ENCODE results near the gene TCF25. TPM values are rescaled to one million over a fixed set of nuclear protein-coding genes. Genes with fewer than 3 reads are reported as not detected.

TCF25 gene
- total RNA-seq, 1 donor from 2014 or later: 193 TPM

- FAIRE-seq (no peak), DNase-seq (ENCODE audit: low read depth) (peak; percentile 38)
- TF ChIP-seq, protein P1, sequence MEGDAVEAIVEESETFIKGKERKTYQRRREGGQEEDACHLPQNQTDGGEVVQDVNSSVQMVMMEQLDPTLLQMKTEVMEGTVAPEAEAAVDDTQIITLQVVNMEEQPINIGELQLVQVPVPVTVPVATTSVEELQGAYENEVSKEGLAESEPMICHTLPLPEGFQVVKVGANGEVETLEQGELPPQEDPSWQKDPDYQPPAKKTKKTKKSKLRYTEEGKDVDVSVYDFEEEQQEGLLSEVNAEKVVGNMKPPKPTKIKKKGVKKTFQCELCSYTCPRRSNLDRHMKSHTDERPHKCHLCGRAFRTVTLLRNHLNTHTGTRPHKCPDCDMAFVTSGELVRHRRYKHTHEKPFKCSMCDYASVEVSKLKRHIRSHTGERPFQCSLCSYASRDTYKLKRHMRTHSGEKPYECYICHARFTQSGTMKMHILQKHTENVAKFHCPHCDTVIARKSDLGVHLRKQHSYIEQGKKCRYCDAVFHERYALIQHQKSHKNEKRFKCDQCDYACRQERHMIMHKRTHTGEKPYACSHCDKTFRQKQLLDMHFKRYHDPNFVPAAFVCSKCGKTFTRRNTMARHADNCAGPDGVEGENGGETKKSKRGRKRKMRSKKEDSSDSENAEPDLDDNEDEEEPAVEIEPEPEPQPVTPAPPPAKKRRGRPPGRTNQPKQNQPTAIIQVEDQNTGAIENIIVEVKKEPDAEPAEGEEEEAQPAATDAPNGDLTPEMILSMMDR (IDR thresholded peaks at IDR 0.05; ENCODE audit: insufficient read depth, low read depth, low read length): no peak
- TF ChIP-seq EZH2 (IDR thresholded peaks at IDR 0.05; ENCODE audit: insufficient read depth, low read length): no peak
- H3K4me3 Mint-ChIP-seq (ENCODE audit: unreplicated experiment): peak overlapping the region; percentile 52
- peaks cover 9% of the 10 kb centered on the region for H3K36me3 Mint-ChIP-seq (ENCODE audit: low read depth, unreplicated experiment)
- H4K20me1 ChIP-seq (ENCODE audit: insufficient read depth, low read length): no peaks in the 10 kb centered on the region
- H3K27ac Mint-ChIP-seq (ENCODE audit: unreplicated experiment): peak overlapping the region; percentile 22
- no peak overlapping the region for H3K27ac ChIP-seq (ENCODE audit: low read depth, low read length)
- peaks cover 13% of the 10 kb centered on the region for H3K4me1 ChIP-seq (ENCODE audit: insufficient read depth, low read length)
- H3K4me2 ChIP-seq (ENCODE audit: low read length): peak overlapping the region; percentile 13
- no peaks in the 10 kb centered on the region for H3K79me2 ChIP-seq (ENCODE audit: insufficient read depth, low read length)
- no peak overlapping the region for H3K4me3 ChIP-seq (ENCODE audit: insufficient read depth, low read depth, low read length)
- no peaks in the 10 kb centered on the region for H3K36me3 ChIP-seq (ENCODE audit: insufficient read depth, low read length)
- H2AFZ ChIP-seq (ENCODE audit: low read depth, low read length): no peak overlapping the region
- no peak overlapping the region for H3K9ac ChIP-seq (ENCODE audit: low read length)
- peaks cover 13% of the 10 kb centered on the region for H3K4me1 Mint-ChIP-seq (ENCODE audit: low read depth, unreplicated experiment)
- H3K9me3 Mint-ChIP-seq (ENCODE audit: unreplicated experiment): peaks cover 4% of the 10 kb centered on the region
- H3K27me3 ChIP-seq (ENCODE audit: insufficient read depth, low read length): no peaks in the 10 kb centered on the region
- no peaks in the 10 kb centered on the region for H3K27me3 Mint-ChIP-seq (ENCODE audit: low read depth, unreplicated experiment)
- peaks cover 4% of the 10 kb centered on the region for H3K9me3 ChIP-seq (ENCODE audit: insufficient read depth, low read depth, low read length)
These were observed 8.9 kb upstream of the TCF25 start for GRCh38 chr16:89864527-89864820.

GRCh38 chr16:89867918-89868317, 5.5 kb upstream of the TCF25 start:
- H2AFZ ChIP-seq (ENCODE audit: low read depth, low read length): no peak overlapping the region
- H3K27me3 ChIP-seq (ENCODE audit: insufficient read depth, low read length): no peaks in the 10 kb centered on the region
- no peak overlapping the region for H3K27ac Mint-ChIP-seq (ENCODE audit: unreplicated experiment)
- no peak for DNase-seq (ENCODE audit: low read depth)
- peaks cover 3% of the 10 kb centered on the region for H3K79me2 ChIP-seq (ENCODE audit: insufficient read depth, low read length)
- H3K9me3 ChIP-seq (ENCODE audit: insufficient read depth, low read depth, low read length): peaks cover 4% of the 10 kb centered on the region
- H3K36me3 ChIP-seq (ENCODE audit: insufficient read depth, low read length): no peaks in the 10 kb centered on the region
- H3K36me3 Mint-ChIP-seq (ENCODE audit: low read depth, unreplicated experiment): peaks cover 12% of the 10 kb centered on the region
- H4K20me1 ChIP-seq (ENCODE audit: insufficient read depth, low read length): no peaks in the 10 kb centered on the region
- no peak for TF ChIP-seq EZH2 (IDR thresholded peaks at IDR 0.05; ENCODE audit: insufficient read depth, low read length)
- TF ChIP-seq, protein P1 (IDR thresholded peaks at IDR 0.05; ENCODE audit: insufficient read depth, low read depth, low read length): no peak
- H3K4me2 ChIP-seq (ENCODE audit: low read length): no peak overlapping the region
- peaks cover 4% of the 10 kb centered on the region for H3K9me3 Mint-ChIP-seq (ENCODE audit: unreplicated experiment)
- no peak overlapping the region for H3K9ac ChIP-seq (ENCODE audit: low read length)
- no peak for FAIRE-seq
- no peak overlapping the region for H3K27ac ChIP-seq (ENCODE audit: low read depth, low read length)
- H3K4me1 Mint-ChIP-seq (ENCODE audit: low read depth, unreplicated experiment): peaks cover 13% of the 10 kb centered on the region
- no peak overlapping the region for H3K4me3 Mint-ChIP-seq (ENCODE audit: unreplicated experiment)
- no peaks in the 10 kb centered on the region for H3K27me3 Mint-ChIP-seq (ENCODE audit: low read depth, unreplicated experiment)
- peaks cover 15% of the 10 kb centered on the region for H3K4me1 ChIP-seq (ENCODE audit: insufficient read depth, low read length)
- H3K4me3 ChIP-seq (ENCODE audit: insufficient read depth, low read depth, low read length): no peak overlapping the region

- H3K36me3 ChIP-seq (ENCODE audit: insufficient read depth, low read length): peaks cover under 1% of the 10 kb centered on the region
- H3K27ac ChIP-seq (ENCODE audit: low read depth, low read length): no peak overlapping the region
- H3K4me3 ChIP-seq (ENCODE audit: insufficient read depth, low read depth, low read length): no peak overlapping the region
- H3K9me3 ChIP-seq (ENCODE audit: insufficient read depth, low read depth, low read length): peaks cover 4% of the 10 kb centered on the region
- no peak overlapping the region for H3K27ac Mint-ChIP-seq (ENCODE audit: unreplicated experiment)
- H3K4me2 ChIP-seq (ENCODE audit: low read length): no peak overlapping the region
- no peak overlapping the region for H3K4me3 Mint-ChIP-seq (ENCODE audit: unreplicated experiment)
- peaks cover 12% of the 10 kb centered on the region for H3K4me1 ChIP-seq (ENCODE audit: insufficient read depth, low read length)
- peaks cover 4% of the 10 kb centered on the region for H3K9me3 Mint-ChIP-seq (ENCODE audit: unreplicated experiment)
- peaks cover 7% of the 10 kb centered on the region for H3K36me3 Mint-ChIP-seq (ENCODE audit: low read depth, unreplicated experiment)
- no peak for FAIRE-seq
- H3K4me1 Mint-ChIP-seq (ENCODE audit: low read depth, unreplicated experiment): no peaks in the 10 kb centered on the region
- H3K27me3 ChIP-seq (ENCODE audit: insufficient read depth, low read length): no peaks in the 10 kb centered on the region
- no peaks in the 10 kb centered on the region for H3K27me3 Mint-ChIP-seq (ENCODE audit: low read depth, unreplicated experiment)
- no peak overlapping the region for H3K9ac ChIP-seq (ENCODE audit: low read length)
- H2AFZ ChIP-seq (ENCODE audit: low read depth, low read length): no peak overlapping the region
- peaks cover 13% of the 10 kb centered on the region for H3K79me2 ChIP-seq (ENCODE audit: insufficient read depth, low read length)
- TF ChIP-seq, protein P1 (IDR thresholded peaks at IDR 0.05; ENCODE audit: insufficient read depth, low read depth, low read length): no peak
- no peak for TF ChIP-seq EZH2 (IDR thresholded peaks at IDR 0.05; ENCODE audit: insufficient read depth, low read length)
- DNase-seq (ENCODE audit: low read depth): no peak
- H4K20me1 ChIP-seq (ENCODE audit: insufficient read depth, low read length): peaks cover 7% of the 10 kb centered on the region
These were observed 3.5 kb upstream of the TCF25 start for GRCh38 chr16:89869911-89870310.

All from astrocyte (in vitro differentiated cells and primary cell).